ENCODE measurements around the gene RAB41.
"Not testable (repeated sequence)": the region's sequence is repeated elsewhere in the genome, so short reads cannot be mapped to it uniquely, and the experiment has no call there.

RAB41 gene

DNA sequence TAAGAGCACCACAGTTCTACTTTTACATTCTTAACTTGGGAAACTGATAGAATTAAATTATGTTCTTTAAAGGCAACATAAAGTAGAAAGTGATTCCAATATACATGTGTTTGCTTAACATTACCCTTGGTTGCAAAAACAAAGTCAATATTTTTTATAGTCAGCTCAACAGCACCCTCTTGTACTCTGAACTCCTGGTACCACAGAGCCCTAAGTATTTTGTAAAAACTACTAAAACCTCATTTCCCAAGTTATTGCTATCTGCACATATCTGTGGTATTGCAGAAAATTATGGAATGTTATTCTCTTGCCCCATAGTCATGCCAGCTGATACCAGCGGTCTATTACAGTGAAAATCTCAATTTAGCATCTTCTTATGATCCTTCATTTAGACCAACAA lies 10.8 kb downstream of the RAB41 start:
- no peak for DNase-seq

DNA sequence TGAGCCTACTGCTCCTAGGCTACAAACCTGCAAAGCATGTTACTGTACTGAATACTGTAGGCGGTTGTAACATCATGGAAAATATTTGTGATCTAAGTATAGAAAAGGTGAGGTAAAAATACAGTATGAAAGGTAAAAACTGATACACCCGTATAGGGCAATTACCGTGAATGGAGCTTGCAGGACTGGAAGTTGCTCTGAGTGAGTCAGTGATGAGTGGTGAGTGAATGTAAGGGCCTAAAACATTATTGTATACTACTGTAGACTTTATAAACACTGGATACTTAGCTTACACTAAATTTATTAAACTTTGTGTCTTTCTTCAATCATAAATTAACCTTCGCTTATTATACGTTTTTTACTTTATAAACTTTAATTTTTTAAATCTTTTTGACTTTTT lies 11.6 kb downstream of the RAB41 start:
- no peak for DNase-seq

DNA sequence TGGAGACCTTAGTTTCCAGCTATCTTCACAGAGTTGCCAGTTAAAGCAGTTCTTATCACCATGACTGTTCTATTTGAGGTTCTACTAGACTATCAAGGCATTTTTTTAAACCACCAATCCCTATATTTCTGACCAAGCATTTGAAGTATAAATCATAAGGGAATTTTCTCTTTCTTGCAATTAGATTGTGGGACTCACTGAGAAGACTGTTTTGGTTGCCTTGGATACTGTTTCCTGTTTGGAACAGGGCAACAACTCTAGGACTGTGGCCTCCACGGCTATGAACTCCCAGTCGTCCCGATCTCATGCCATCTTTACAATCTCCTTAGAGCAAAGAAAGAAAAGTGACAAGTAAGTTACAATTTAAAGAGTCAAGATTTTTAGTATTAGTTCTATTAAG lies 19.7 kb downstream of the RAB41 start:
- no peak for DNase-seq

DNA sequence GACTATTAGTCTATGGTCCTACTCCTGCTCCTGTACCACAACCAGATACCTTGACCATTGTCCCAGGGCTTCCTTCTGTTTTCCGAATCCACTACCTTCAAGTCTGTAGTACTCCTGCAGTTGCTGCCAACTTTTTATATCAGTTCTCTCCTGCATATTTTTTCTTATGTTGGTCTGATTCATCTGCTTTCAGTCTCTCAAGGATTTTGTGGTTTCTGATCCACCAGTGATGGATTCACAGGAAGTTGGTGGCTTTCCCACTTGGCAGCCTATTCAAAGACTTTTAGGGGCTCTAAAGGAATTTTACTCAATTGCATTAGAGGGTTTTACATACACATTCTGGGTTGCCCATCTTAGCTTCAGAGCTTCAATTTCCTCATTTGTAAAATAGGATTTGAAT lies 31.5 kb downstream of the RAB41 start:
- DNase-seq, result no peak

DNA sequence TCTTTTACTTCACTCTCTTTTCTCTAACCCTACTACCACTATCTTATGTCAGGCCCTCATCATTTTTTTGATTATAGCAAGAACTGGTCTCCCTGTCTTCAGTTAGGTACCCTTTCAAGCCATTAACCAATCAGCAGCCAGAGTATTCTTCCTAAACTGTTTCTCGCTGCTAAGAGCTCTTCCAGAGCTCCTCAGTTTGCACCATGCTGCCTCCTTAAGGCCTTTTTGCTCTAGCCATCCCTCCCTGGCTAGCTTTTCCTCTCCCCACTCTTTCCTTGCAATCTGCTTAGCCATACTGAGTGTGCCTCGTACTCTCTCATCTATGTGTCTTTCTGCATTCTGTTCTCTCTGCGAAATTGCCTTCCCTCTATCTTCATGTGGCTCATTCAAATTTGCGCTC lies 40.8 kb downstream of the RAB41 start:
- no peak for DNase-seq

DNA sequence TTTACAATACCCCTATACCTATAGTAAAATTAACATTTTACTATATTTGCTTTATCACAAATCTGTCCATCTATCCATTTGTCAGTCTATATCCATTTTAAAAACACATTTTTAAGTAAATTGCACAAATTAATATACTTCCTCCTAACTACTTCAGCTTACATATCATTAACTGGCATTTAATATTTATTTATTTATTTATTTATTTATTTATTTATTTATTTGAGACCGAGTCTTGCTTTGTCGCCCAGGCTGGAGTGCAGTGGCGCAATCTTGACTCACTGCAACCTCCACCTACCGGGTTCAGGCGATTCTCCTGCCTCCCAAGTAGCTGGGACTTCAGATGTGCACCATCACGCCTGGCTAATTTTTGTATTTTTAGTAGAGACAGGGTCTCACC lies 41.7 kb downstream of the RAB41 start:
- not testable (repeated sequence) for DNase-seq

DNA sequence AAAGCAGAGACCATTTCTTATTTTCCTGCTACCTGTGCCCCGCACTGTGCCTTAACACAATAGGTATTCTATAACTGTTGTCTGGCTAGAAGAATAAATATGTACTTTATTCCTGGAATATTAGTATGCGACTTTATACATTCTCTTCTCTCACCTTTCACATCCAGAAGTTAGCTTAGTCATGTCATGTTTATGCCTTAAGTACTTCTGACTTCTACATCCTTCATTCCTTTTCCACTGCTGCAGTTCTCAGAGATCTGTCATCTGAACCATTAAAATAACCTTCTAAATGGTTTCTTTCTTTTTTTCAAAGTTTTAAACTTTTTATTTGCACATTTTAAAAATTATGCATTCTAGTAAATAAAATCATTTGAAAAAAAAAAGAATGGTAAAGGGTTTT lies 42.4 kb downstream of the RAB41 start:
- DNase-seq, result no peak

DNA sequence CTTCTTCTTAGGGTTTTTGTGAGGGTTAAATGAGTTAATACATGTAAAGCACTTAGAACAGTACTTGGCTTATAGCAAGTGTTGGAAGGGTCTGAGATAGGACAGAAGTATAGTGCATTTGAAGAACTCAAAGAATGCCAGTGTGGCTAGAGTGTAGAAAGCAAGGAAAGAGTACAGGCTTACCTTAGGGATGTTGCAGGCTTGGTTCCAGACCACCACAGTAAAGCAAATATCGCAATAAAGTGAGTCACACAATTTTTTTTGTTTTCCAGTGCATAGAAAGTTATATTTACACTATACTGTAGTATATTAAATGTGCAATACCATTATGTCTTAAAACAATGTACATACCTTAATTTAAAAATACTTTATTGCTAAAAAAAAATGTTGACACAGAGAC lies 49.2 kb downstream of the RAB41 start:
- DNase-seq, result no peak

DNA sequence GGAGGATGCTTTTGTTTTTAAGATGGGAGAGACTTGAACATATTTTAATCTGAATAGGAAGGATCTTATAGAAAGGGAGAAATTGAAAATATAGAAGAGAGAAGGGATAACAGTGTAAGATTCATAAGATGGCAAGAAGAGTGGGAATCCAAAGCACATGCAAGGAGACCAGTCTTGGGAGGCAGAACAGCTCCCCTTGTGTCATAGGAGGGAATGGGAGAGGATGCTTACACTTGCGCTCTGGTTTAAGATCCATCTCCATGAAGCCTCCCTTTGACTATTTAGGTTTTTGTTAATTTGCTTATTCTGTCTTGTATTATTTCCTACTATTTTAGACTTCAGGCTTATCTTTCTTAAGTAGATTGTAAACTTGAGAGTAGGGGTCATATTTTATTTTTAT lies 50.6 kb downstream of the RAB41 start:
- no peak for DNase-seq
